NT2/D1 (cell line): ENCODE results near the gene PTPRT.

Experiments used
- SUZ12 ChIP-seq: IDR thresholded peaks from 2 replicates; pipeline ENCODE4 v1.6.1; 2011; ENCODE audit not compliant: insufficient read length, insufficient read depth; ENCODE audit errors: extremely low read depth
- YY1 ChIP-seq: IDR thresholded peaks from 2 replicates; pipeline ENCODE4 v1.6.1; 2011; ENCODE audit not compliant: insufficient read length, insufficient read depth
- ZNF274 ChIP-seq: IDR thresholded peaks from 2 replicates; pipeline ENCODE4 v1.6.1; 2011; ENCODE audit warnings: mild to moderate bottlenecking, low read depth, low read length

DNA sequence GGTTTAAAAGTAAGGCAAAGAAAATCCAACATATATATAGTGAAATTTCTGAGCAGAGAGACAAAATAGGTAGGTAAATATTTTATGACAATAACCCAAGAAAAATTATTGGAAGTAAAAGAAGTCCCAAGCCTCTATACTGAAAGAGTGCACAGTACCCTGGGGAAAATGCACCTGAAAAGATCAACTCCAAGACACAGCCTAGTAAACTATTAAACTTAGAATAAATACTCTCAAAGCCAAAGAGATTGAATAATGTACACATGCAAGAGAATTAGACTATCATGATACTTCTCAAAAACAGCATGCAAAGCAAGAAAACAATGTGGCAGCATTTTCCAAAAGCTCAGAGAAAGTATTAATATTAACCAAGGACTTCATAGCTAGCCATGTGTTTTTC lies 894.7 kb downstream of the PTPRT start:
- TF ChIP-seq SUZ12 (no peak), ZNF274 (no peak), YY1 (no peak)
